22Rv1 (cell line): ENCODE results near the gene TCF12.

Experiments
- H3K27ac ChIP-seq: fragments of 450-650 bp; 2 replicates; pipeline ENCODE4 v1.5.1; 2017
- CTCF ChIP-seq: fragments of 450-650 bp; IDR thresholded peaks from 2 replicates; pipeline ENCODE4 v1.5.1; 2017; ENCODE audit warnings: mild to moderate bottlenecking
- ZFX ChIP-seq: fragments of 450-650 bp; IDR thresholded peaks from 2 replicates; pipeline ENCODE4 v1.6.1; 2017; ENCODE audit warnings: antibody characterized with exemption, borderline replicate concordance

TCF12 gene

DNA sequence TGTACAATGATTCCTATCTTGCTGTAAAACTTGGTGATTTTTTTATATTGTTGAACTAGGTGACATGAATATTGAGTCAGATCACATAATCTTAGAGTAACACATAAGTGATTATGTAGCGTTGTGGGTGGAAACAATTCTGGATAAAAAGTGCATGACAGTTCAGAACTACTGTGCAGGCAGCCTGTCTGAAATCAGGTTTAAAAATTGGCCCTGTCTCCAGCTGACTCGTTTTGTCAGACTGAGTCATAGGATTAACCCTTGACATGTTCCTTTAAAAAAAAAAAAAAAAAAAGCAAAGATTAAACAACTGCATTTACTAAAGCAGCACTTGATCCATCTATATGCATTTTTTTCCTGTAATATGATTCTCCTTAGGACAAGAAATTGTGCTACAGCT, 297.8 kb downstream of the TCF12 start:
- no peak overlapping the region for H3K27ac ChIP-seq
- TF ChIP-seq CTCF (no peak), ZFX (no peak)

- H3K27ac ChIP-seq: no peak overlapping the region
- no peak for TF ChIP-seq CTCF
Measured at GRCh38 chr15:57217778-57218598, 299.5 kb downstream of the TCF12 start.

- no peak for TF ChIP-seq ZFX
- TF ChIP-seq CTCF: no peak
- H3K27ac ChIP-seq: no peak overlapping the region
Measured at GRCh38 chr15:57218826-57219576, 300.6 kb downstream of the TCF12 start.

GRCh38 chr15:57220205-57220604, 301.8 kb downstream of the TCF12 start:
- H3K27ac ChIP-seq: no peak overlapping the region
- TF ChIP-seq ZFX: no peak
- TF ChIP-seq CTCF: no peak

- H3K27ac ChIP-seq: no peak overlapping the region
Measured at GRCh38 chr15:57221134-57221533, 302.7 kb downstream of the TCF12 start.

GRCh38 chr15:57223345-57223744, 304.9 kb downstream of the TCF12 start:
- TF ChIP-seq CTCF (no peak), ZFX (no peak)
- no peak overlapping the region for H3K27ac ChIP-seq

More at GRCh38 chr15:57221134-57221533, 302.7 kb downstream of the TCF12 start:
- TF ChIP-seq CTCF: no peak
- TF ChIP-seq ZFX: no peak

GRCh38 chr15:57223887-57224286, 305.4 kb downstream of the TCF12 start:
- TF ChIP-seq CTCF: no peak
- TF ChIP-seq ZFX: no peak
- H3K27ac ChIP-seq: no peak overlapping the region
